ENCODE measurements around the gene SYS1. TPM values are rescaled to one million over a fixed set of nuclear protein-coding genes. Genes with fewer than 3 reads are reported as not detected.

SYS1 gene
- total RNA-seq, 2 donors from 2014 or later, result 22.1 to 23.8 TPM

GRCh38 chr20:45346291-45346718 is 16.7 kb upstream of the SYS1 start:
- Mint-ChIP-seq H3K4me1 (peaks cover 60% of the 10 kb centered on the region), H3K9me3 (no peaks in the 10 kb centered on the region), H3K36me3 (ENCODE audit: low read depth) (no peaks in the 10 kb centered on the region), H3K27me3 (ENCODE audit: insufficient read depth) (no peaks in the 10 kb centered on the region), H3K4me3 (peak overlapping the region; percentile 86), H3K27ac (no peak overlapping the region)
- H3K9ac ChIP-seq (ENCODE audit: extremely low read depth, low read length, poor library complexity, severe bottlenecking), result peak overlapping the region; percentile 79
- peaks cover 39% of the 10 kb centered on the region for H3K4me1 ChIP-seq (ENCODE audit: control insufficient read depth, insufficient read depth, low read length)
- no peaks in the 10 kb centered on the region for H3K27me3 ChIP-seq (ENCODE audit: control insufficient read depth, insufficient read depth, low read length, poor library complexity, severe bottlenecking)
- peak overlapping the region; percentile 95 for H3K4me3 ChIP-seq (ENCODE audit: low read length)
- H3K9me3 ChIP-seq (ENCODE audit: control insufficient read depth, low read length), result no peaks in the 10 kb centered on the region
- 69 to 71% methylated on average over 3 of the region's 3 CpGs for WGBS, 2 experiments (ENCODE audit: insufficient coverage in 1 of 2, insufficient read length in 1 of 2)
- H3K27ac ChIP-seq (ENCODE audit: low read depth, low read length), result no peak overlapping the region
- DNase-seq, result no peak
- TF ChIP-seq, protein P1, sequence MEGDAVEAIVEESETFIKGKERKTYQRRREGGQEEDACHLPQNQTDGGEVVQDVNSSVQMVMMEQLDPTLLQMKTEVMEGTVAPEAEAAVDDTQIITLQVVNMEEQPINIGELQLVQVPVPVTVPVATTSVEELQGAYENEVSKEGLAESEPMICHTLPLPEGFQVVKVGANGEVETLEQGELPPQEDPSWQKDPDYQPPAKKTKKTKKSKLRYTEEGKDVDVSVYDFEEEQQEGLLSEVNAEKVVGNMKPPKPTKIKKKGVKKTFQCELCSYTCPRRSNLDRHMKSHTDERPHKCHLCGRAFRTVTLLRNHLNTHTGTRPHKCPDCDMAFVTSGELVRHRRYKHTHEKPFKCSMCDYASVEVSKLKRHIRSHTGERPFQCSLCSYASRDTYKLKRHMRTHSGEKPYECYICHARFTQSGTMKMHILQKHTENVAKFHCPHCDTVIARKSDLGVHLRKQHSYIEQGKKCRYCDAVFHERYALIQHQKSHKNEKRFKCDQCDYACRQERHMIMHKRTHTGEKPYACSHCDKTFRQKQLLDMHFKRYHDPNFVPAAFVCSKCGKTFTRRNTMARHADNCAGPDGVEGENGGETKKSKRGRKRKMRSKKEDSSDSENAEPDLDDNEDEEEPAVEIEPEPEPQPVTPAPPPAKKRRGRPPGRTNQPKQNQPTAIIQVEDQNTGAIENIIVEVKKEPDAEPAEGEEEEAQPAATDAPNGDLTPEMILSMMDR (conservative IDR thresholded peaks at IDR 0.05), result no peak
- H3K36me3 ChIP-seq (ENCODE audit: control insufficient read depth, insufficient read depth, low read length), result no peaks in the 10 kb centered on the region

DNA sequence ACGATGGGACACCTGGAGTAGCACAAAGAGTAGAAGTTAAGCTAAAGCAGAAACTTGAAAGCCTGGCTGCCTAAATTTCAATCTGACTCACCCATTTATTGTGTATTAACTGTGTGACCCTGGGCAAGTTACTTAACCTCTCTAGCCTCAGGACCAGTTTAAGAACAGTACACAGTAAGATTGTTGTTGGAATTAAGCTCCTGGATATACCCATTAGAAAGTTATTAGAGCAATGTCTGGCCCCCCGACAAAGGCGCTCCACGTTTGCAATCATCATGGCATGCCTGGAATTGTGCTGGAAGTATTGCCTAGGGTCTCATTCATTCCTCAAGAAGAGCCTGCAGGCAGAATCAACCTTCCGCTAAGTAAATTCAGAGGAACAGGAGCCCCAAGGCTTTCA is 16.1 kb upstream of the SYS1 start:
- WGBS, 2 experiments (ENCODE audit: insufficient coverage in 1 of 2, insufficient read length in 1 of 2), result 50 to 54% methylated on average over 4 to 5 of the region's 5 CpGs
- Histone ChIP-seq H3K9me3 (ENCODE audit: control insufficient read depth, low read length) (no peaks in the 10 kb centered on the region), H3K27me3 (ENCODE audit: control insufficient read depth, insufficient read depth, low read length, poor library complexity, severe bottlenecking) (no peaks in the 10 kb centered on the region), H3K4me1 (ENCODE audit: control insufficient read depth, insufficient read depth, low read length) (peaks cover 34% of the 10 kb centered on the region), H3K36me3 (ENCODE audit: control insufficient read depth, insufficient read depth, low read length) (no peaks in the 10 kb centered on the region), H3K4me3 (ENCODE audit: low read length) (peak overlapping the region; percentile 95), H3K27ac (ENCODE audit: low read depth, low read length) (no peak overlapping the region), H3K9ac (ENCODE audit: extremely low read depth, low read length, poor library complexity, severe bottlenecking) (peak overlapping the region; percentile 79)
- Mint-ChIP-seq H3K9me3 (no peaks in the 10 kb centered on the region), H3K4me1 (peaks cover 55% of the 10 kb centered on the region), H3K27ac (no peak overlapping the region), H3K36me3 (ENCODE audit: low read depth) (no peaks in the 10 kb centered on the region), H3K4me3 (peak overlapping the region; percentile 86), H3K27me3 (ENCODE audit: insufficient read depth) (no peaks in the 10 kb centered on the region)
- TF ChIP-seq, protein P1 (conservative IDR thresholded peaks at IDR 0.05), result no peak
- DNase-seq, result no peak

DNA sequence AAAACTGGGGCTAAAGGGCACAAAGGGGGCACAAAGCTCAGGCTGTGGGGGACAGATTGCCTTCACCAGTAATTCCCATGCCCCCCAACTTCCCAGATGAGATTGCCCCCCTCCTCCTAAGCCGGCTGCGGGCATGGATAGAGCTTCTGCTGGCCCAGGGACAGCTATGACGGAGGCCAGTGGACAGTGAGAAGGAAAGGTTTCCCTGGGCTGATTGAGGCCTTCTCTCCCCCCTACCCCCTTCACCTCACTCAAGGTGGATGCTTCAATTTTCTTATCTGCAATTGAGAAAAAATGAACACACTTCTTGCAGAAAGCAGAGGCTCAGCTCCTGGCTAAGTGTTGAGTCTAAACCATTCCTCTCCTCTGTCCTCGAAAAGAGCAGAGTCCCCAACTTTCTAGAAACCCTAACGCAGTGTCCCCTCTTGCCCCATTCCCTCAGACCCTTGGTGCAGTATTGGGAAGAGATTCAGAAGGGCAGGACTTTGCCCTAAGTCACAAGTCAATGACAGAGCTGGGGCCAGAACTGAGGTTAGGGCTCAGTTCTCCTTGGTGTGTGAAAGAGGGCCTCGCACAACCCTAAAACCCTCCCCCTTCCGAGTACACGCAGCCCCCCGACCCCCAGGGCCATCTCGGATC is 15.5 kb upstream of the SYS1 start:
- H3K27ac Mint-ChIP-seq, result peak overlapping the region; percentile 87

More for the DNA sequence above, 15.5 kb upstream of the SYS1 start:
- Histone ChIP-seq H3K36me3 (ENCODE audit: control insufficient read depth, insufficient read depth, low read length) (no peaks in the 10 kb centered on the region), H3K9ac (ENCODE audit: extremely low read depth, low read length, poor library complexity, severe bottlenecking) (peak overlapping the region; percentile 79), H3K27me3 (ENCODE audit: control insufficient read depth, insufficient read depth, low read length, poor library complexity, severe bottlenecking) (no peaks in the 10 kb centered on the region), H3K27ac (ENCODE audit: low read depth, low read length) (no peak overlapping the region), H3K4me3 (ENCODE audit: low read length) (peak overlapping the region; percentile 95), H3K4me1 (ENCODE audit: control insufficient read depth, insufficient read depth, low read length) (peaks cover 34% of the 10 kb centered on the region), H3K9me3 (ENCODE audit: control insufficient read depth, low read length) (no peaks in the 10 kb centered on the region)
- WGBS, 2 experiments (ENCODE audit: insufficient coverage in 1 of 2, insufficient read length in 1 of 2), result 10% methylated on average over 9 of the region's 10 CpGs; no CpG with 5 or more reads in 1 of the 2 experiments
- Mint-ChIP-seq H3K36me3 (ENCODE audit: low read depth) (no peaks in the 10 kb centered on the region), H3K27me3 (ENCODE audit: insufficient read depth) (no peaks in the 10 kb centered on the region), H3K4me1 (peaks cover 54% of the 10 kb centered on the region), H3K9me3 (no peaks in the 10 kb centered on the region), H3K4me3 (peak overlapping the region; percentile 86)
- DNase-seq, result no peak
- TF ChIP-seq, protein P1 (conservative IDR thresholded peaks at IDR 0.05), result no peak
